Transverse colon (tissue), 3 donors: ENCODE data around the gene CACNG7.

Source experiments
- POLR2A ChIP-seq: fragments of 450-650 bp; IDR thresholded peaks from one replicate; pipeline ENCODE4 v1.6.1; 2016; ENCODE audit warnings: antibody characterized with exemption, mild to moderate bottlenecking, moderate library complexity
- TF ChIP-seq, protein P1 (sequence below), 5 experiments: fragments of 200-600 bp in 3 of 5; fragments of 450-650 bp in 2 of 5; sonication (generic) in 3 of 5; IDR thresholded peaks; 1 replicate in 2 of 5; 2 replicates in 3 of 5; pipeline ENCODE4 v1.5.1; 2016 to 2017; ENCODE audit warnings: antibody characterized with exemption in 5 of 5, inconsistent platforms in 3 of 5, mild to moderate bottlenecking in 2 of 5, moderate library complexity in 1 of 5

DNA sequence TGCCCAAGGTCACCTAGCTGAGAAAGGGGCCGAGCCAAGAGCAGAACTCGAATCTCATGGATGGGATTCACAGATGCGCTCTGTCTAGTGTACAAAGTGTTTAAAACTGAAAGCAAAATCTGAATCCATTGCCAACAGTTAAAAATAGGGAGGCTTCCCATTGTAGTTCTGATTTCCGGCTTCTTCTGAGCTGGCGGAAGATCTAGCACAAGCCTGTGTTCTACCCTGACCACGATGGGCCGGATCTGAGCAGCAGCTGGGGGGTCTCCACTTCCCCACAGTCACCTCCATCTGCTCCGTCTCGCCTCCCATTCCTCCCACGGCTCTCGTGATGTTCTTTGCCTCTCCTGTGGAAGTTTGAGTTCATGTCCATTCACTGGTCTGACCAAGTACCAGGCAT is 56.0 kb downstream of the CACNG7 start:
- TF ChIP-seq, protein P1, sequence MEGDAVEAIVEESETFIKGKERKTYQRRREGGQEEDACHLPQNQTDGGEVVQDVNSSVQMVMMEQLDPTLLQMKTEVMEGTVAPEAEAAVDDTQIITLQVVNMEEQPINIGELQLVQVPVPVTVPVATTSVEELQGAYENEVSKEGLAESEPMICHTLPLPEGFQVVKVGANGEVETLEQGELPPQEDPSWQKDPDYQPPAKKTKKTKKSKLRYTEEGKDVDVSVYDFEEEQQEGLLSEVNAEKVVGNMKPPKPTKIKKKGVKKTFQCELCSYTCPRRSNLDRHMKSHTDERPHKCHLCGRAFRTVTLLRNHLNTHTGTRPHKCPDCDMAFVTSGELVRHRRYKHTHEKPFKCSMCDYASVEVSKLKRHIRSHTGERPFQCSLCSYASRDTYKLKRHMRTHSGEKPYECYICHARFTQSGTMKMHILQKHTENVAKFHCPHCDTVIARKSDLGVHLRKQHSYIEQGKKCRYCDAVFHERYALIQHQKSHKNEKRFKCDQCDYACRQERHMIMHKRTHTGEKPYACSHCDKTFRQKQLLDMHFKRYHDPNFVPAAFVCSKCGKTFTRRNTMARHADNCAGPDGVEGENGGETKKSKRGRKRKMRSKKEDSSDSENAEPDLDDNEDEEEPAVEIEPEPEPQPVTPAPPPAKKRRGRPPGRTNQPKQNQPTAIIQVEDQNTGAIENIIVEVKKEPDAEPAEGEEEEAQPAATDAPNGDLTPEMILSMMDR (IDR thresholded peaks at IDR 0.05): no peak
- no peak for TF ChIP-seq POLR2A
